ENCODE measurements around the gene ACTR10.

GRCh38 chr14:58276208-58276607 is 76.3 kb downstream of the ACTR10 start:
- TF ChIP-seq, protein P1, sequence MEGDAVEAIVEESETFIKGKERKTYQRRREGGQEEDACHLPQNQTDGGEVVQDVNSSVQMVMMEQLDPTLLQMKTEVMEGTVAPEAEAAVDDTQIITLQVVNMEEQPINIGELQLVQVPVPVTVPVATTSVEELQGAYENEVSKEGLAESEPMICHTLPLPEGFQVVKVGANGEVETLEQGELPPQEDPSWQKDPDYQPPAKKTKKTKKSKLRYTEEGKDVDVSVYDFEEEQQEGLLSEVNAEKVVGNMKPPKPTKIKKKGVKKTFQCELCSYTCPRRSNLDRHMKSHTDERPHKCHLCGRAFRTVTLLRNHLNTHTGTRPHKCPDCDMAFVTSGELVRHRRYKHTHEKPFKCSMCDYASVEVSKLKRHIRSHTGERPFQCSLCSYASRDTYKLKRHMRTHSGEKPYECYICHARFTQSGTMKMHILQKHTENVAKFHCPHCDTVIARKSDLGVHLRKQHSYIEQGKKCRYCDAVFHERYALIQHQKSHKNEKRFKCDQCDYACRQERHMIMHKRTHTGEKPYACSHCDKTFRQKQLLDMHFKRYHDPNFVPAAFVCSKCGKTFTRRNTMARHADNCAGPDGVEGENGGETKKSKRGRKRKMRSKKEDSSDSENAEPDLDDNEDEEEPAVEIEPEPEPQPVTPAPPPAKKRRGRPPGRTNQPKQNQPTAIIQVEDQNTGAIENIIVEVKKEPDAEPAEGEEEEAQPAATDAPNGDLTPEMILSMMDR (conservative IDR thresholded peaks at IDR 0.05): no peak
- TF ChIP-seq ZFX (IDR thresholded peaks at IDR 0.05): no peak
